Suprapubic skin (tissue), 4 donors: ENCODE data around the gene CST3.

Experiments
- CTCF ChIP-seq, 2 donors: fragments of 200-600 bp in 1 of 2; fragments of 450-650 bp in 1 of 2; sonication (generic) in 1 of 2; IDR thresholded peaks; one replicate each; pipeline ENCODE4 v1.5.1; 2016 to 2019; ENCODE audit warnings: antibody characterized with exemption in 2 of 2, mild to moderate bottlenecking in 1 of 2, moderate library complexity in 1 of 2
- POLR2A ChIP-seq, 2 donors: fragments of 450-650 bp; IDR thresholded peaks; one replicate each; pipeline ENCODE4 v1.6.1; 2017; ENCODE audit warnings: antibody characterized with exemption in 2 of 2, mild to moderate bottlenecking in 2 of 2, moderate library complexity in 2 of 2
- POLR2AphosphoS5 ChIP-seq, 3 donors: sonication (generic); formaldehyde crosslinking; IDR thresholded peaks; one replicate each; pipeline ENCODE4 v1.6.1; 2017; ENCODE audit warnings: antibody characterized with exemption in 3 of 3

GRCh38 chr20:23602699-23603098, 35.1 kb downstream of the CST3 start:
- TF ChIP-seq CTCF (IDR thresholded peaks at IDR 0.05) (no peak), POLR2A (IDR thresholded peaks at IDR 0.05) (no peak), POLR2AphosphoS5 (IDR thresholded peaks at IDR 0.05) (no peak)
